GM18502 (cell line): ENCODE results near the gene ILRUN.
"Not testable (repeated sequence)": the region's sequence is repeated elsewhere in the genome, so short reads cannot be mapped to it uniquely, and the experiment has no call there.

ENCODE experiments used
- ATAC-seq: cut with Tn5 transposase; IDR thresholded peaks from one replicate; pipeline ENCODE4 v1.9.1; 2021; ENCODE audit warnings: mild to moderate bottlenecking; ENCODE audit not compliant: unreplicated experiment, poor library complexity

Gene ILRUN

DNA sequence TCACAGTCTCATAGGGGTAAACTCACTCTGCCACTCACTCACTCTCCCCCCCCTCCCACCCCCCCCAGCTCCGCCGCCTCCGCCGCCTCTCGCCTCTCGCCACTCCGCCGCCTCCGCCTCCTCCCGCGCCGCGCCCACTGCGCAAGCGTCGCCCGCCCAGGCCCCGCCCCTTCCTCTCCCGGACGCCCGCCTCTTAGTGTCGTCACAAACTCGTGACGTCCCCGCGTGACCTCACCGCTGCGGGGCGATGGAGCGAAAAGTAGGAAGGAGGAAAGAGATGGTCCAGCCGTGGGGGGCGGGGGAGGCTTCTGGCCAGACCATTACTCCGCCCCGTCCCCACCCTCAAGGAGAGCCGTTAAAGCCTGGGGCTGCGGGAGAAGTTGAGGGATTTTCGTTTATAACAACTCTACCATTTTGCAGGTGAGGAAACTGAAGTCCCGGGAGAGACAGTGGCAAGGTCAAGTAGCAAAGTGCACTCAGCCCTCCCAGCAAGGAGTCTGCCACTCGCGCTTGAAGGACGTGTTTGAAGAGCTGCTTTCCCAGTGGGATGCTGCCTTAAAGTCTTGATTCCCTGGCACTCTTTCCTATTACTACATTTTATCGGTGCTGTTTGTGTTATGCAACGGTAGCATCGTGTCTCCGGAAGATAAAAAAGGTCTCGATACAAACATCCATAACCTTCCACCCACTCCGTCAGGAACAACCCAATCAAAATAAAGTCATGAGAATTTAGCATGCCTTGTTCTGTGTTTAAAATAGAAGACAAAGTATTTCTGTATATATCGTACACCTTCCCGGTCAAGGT lies at the start of gene ILRUN:
Gene ILRUN (minus strand): TSS at position 29 of the 805 bp plus-strand sequence. CDS start 164 bp downstream, outside the sequence.
- peak; percentile 85 for ATAC-seq

DNA sequence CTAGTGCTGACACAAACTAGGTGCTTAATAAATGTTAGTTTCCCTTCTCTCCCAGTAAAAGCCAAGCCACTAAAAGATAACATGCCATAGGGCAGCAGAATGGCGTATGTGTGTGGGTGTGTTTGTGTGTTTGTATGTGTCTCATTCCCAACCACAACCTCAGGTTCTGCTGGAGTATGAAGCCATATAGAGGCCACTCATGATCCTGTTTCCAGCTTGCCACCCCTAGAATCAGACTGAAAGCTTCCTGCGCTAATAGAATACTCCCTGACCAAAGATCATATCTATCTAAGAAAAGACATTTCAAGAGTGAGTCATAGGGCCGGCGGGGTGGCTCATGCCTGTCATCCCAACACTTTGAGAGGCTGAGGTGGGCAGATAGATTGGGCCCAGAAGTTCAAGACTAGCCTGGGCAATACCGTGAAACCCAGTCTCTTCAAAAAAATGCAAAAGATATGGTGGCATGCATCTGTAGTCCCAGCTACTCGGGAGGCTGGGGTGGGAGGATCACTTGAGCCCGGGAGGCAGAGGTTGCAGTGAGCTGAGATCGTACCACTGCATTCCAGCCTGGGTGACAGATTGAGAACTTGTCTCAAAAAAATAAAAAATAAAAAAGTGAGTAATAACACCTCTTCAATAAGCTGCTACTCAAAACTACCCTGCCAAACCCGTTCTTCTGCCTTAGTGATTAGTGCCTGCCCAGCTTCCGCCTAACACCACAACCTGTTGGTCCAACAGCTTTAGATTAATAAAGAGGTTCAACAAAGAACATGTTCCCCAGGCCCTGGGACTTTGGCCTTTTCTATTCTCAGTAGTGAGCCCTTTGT lies 48.9 kb upstream of the ILRUN start:
- no peak for ATAC-seq

DNA sequence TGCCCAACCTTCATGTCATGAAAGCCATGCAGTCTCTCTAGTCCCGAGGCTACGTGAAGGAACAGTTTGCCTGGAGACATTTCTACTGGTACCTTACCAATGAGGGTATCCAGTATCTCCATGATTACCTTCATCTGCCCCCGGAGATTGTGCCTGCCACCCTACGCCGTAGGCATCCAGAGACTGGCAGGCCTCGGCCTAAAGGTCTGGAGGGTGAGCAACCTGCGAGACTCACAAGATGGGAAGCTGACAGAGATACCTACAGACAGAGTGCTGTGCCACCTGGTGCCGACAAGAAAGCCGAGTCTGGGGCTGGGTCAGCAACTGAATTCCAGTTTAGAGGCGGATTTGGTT lies 47.7 kb upstream of the ILRUN start:
- not testable (repeated sequence) for ATAC-seq

DNA sequence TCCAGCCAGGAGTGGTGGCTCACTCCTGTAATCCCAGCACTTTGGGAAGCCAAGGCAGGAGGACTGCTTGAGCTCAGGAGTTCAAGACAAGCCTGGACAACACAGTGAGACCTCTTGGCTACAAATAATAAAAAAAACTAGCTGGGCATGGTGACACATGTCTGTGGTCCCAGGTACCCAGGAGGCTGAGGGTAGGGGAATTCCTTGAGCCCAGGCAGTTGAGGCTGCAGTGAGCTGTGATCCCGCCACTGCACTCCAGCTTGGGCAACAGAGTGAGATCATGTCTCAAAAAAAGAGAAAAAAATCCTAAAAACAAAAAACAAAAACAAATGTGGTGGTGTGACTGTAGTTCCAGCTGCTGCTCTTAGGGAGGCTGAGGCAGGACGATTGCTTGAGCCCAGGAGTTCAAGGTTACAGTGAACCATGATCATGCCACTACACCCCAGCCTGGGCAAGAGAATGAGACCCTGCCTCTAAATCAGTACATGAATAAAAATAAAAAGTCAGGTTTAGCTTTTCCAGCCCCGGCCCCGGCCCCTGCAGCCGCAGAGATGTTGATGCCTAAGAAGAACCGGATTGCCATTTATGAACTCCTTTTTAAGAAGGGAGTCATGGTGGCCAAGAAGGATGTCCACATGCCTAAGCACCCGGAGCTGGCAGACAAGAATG lies 47.2 kb upstream of the ILRUN start:
- no peak for ATAC-seq

DNA sequence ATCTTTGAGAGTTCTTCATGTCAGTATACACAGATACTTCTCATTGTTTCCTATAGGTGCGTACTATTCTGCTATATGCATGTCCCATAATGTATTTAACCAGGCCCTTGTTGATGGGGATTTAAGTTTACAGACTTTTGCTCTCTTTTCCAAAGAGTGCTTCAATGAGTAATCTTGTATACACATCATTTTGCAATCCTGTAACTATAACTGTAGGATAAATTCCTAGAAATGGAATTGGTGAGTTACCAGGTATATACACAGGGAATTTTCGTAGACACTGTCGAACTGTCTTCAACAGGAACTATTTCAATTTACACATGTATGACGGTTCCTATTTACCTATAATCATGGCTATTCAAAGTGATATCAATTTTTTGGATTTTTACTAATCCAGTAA lies 45.5 kb upstream of the ILRUN start:
- no peak for ATAC-seq

DNA sequence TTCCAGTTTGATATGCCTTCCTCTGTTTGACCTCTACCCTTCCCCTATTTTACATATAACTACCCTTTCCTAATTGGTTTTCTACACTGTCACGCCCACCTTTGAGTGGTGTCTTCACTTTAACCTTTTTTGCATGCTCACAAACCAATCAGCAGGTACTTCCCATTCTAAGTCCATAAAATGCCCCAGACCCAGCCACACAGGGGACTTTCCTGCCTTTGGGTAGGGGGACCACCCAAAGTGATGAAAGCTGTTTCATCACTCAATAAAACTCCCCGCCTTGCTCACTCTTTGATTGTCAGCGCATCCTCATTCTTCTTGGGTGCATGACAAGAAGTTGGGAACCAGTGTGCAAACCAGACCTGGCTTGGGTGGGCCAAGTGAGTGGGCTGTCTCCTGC lies 40.3 kb upstream of the ILRUN start:
- no peak for ATAC-seq

DNA sequence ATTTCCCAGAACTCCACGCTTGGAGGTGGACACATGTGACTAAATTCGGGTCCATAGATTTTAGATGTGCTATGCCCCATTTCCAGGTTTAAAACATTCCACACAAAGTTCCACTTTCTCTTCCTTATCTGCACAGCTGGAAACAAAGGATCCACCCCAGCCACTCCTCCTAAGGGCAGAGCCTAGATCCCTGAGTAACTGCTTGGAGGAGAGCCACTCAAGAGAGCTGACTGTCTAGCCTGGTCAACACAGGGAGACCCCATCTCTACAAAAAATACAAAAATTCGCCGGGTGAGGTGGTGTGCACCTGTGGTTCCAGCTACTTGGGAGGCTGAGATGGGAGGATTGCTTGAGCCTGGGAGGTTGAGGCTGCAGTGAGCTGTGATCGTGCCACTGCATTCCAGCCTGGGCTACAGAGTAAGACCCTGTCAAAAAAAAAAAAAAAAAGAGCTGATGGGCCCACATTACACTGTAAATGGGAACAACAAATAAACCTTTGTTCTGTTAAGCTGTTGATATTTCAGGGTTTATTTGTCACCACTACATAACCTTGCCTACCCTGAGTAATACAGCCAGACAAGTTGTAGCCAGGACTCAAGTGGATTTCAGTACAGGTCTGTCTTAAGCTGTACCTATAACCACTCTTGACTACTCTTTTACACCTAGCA lies 35.0 kb upstream of the ILRUN start:
- no peak for ATAC-seq

DNA sequence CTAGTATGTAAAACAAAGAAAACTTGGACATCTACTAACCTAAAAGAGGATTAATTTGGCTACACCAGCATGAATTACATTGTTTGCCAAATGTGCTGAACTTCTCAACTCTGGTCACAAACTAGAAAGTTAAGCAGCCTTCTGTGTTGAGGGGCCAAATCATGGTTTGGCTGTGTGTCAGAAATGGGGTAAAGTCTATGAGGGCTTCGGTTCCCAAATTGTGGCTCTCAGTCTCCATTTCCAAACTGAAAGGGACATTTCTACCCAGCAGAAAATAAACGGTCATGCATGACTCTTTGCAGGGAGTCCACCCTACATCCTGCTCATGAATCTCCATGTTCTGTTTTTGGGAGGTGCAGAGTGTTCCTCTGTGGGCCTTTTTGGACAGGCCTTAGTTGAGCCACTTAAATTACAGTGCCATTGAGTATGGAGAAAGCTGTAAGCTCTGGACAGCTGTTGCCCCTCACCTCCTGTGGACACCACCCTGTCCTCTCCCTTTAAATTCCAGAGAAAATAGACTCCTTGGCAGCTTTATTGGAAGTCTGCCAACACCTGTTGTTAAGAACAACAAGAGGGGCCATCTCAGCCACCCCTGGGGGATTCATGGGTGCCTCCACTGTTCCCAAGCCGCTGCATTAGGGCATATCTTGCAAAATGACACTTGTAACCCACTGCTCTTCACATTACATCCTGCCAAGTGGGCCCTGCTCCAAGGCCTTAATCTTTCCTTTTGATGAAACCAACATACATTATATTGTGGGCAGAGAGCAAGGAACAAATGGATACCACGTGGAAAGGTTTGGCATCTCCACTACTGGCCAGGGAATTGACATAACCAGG lies 33.3 kb upstream of the ILRUN start:
- no peak for ATAC-seq

DNA sequence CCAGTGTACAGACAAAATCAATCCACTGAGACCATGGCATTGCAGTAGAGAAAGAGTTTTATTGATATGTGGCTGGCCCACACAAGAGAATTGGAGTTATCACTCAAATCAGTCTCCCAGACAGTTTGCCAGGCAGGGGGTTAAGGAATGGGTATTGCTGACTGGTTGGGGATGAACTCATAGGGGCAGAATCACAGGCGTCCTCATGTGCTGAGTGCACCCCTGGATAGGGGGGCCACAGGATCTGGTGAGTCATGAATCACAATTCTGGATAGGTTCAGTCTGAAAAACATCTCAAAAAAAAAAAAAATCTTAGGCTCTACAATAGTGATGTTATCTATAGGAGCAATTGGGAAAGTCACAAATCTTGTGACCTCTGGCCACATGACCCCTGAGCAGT lies 29.5 kb upstream of the ILRUN start:
- ATAC-seq = no peak

DNA sequence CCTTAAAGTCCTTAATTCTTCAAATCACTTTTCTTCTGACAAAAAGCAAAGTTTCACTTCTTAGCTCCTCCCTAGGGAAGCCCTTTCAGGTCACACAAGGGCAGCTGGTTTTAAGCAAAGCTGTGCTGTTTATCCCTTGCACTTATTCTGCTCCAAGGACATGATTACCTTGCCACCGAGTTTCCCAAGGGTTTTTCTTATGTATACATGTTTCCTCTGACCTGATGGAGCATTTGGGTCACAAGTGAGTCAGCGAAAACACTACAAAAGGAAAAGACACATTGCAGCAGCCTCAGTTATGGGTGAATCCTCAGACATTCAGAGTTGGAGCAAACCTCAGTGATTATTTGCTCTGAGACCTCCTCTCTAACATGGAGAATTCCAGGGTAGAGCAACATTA lies 26.6 kb upstream of the ILRUN start:
- ATAC-seq = no peak

DNA sequence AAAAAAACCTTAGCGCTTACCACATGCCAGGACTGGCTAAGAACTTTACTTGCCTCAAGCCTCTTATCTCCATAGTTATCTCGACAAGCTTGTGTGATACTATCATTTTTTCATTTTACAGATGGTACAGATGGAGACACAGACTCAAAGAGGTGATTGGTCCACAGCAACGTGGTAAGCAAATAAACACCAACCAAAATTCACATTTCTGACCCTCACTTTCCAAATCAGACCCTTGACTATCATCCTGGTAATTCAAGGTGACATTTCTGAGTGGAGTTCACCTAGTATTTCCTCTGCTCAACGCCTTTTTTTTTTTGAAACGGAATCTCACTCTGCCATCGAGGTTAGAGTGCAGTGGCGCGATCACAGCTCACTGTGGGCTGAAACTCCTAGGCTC lies 25.9 kb upstream of the ILRUN start:
- no peak for ATAC-seq

DNA sequence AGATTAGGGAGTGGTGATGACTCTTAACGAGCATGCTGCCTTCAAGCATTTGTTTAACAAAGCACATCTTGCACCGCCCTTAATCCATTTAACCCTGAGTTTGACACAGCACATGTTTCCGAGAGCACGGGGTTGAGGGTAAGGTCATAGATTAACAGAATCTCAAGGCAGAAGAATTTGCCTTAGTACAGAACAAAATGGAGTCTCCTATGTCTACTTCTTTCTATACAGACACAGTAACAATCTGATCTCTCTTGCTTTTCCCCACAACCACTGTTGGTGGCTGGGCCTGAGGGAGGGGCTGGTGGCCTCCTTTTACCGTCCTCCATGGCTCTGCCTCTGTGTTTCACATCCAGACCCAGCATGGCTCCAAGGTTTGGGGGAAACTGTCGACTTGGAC lies 23.6 kb upstream of the ILRUN start:
- not testable (repeated sequence) for ATAC-seq

DNA sequence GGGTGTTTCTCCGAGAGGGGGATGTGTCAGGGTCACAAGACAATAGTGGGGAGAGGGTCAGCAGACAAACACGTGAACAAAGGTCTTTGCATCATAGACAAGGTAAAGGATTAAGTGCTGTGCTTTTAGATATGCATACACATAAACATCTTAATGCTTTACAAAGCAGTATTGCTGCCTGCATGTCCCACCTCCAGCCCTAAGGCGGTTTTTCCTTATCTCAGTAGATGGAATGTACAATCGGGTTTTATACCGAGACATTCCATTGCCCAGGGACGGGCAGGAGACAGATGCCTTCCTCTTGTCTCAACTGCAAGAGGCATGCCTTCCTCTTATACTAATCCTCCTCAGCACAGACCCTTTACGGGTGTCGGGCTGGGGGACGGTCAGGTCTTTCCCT lies 23.1 kb upstream of the ILRUN start:
- not testable (repeated sequence) for ATAC-seq

DNA sequence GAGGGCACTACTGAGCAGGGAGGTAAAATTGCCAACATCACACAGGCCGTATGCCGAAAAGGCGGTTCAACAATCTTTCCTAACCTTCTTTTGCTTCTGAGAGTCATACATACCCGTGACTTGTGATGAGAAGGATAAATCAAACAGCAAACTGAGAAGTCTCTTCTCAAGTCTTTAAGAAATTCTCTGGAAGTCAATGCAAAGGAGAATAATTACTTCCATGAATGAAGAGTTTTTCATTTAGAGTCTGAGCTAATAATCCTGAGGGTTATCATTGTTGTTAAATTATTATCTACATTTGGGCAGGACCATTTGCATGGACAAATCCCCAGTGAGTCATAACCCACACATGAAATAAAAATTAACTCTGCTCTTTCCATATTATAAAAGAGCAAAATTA lies 22.4 kb upstream of the ILRUN start:
- no peak for ATAC-seq

DNA sequence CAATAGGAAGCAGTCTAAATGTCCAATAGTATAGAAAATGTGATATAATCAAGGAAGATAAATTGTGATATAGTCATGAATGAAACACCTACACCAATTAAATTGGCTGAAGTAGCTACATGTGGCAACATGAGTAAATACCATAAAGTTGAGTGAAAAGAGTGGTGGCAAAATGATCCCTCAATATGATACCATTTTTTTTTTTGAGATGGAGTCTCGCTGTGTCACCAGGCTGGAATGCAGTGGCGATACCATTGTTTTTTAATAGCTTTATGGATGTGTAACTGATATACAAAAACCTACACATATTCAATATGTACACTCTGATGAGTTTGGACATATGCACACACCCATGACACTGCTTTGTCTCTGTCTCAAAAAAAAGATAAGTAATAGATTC lies 20.9 kb upstream of the ILRUN start:
- no peak for ATAC-seq

DNA sequence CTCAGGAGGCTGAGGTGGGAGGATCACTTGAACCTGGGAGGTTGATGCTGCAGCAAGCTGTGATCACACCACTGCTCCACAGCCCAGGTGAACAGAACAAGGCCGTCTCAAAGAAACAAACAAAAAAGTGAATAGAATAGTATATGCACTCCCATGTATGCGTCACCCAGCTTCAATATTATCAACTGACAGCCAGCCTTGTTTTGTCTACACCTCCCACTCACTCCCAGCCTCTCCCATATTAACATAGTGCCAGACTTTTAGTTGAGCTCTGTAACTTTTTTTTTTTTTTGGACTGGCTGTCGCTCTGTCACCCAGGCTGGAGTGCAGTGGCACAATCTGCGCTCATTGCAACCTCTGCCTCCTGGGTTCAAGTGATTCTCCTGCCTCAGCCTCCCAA lies 18.1 kb upstream of the ILRUN start:
- no peak for ATAC-seq

DNA sequence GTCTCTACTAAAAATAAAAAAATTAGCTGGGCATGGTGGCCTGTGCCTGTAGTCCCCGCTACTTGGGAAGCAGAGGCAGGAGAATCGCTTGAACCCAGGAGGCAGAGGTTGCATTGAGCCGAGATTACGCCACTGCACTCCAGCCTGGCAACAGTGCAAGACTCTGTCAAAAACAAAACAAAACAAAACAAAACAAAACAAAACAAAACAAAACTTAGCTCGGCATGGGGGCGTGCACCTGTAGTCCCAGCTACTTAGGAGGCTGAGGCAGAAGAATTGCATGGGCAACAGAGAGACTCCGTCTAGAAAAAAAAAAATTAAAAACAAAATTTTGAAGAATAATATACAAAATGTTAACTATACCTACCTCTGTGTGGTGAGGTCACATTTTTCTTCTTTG lies 16.3 kb upstream of the ILRUN start:
- not testable (repeated sequence) for ATAC-seq

DNA sequence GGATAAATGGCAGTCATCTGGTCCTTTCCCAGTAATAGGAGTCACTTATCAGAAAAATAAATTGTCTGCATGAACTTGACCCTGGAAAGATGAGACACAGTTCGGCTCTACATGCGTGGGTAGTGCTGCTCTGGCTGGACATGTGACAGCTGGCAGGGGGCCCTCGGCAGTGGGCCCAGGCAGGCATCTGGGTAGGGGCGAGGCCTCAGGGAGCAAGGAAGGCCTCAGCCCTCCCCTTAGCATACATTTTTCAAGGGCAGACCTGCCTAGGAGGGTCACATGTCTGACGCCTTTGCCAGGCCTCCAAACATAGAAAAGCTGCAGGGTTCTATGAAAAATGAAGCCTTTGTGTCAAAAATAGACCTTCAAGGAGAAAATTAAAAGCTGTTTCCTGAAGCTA lies 12.8 kb upstream of the ILRUN start:
- ATAC-seq = no peak

DNA sequence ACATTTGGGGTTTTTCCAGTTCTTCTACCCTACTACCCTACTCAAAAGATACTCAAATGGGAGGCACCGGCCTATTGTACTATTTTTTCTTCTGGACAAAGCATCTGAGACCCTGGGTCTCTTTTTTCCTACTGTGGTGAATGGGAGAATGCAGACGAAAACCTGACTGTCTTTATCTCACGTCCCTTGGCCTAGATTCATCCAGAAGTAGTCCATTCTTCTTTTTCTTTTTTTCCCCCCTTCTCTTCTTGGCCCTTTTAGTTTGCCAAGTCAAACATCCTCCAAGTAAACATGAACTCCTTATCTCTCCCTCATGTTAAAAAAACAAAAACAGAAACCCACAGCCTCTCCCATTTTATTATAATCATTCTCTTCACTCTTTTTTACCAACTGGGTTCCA lies 8.7 kb upstream of the ILRUN start:
- no peak for ATAC-seq

DNA sequence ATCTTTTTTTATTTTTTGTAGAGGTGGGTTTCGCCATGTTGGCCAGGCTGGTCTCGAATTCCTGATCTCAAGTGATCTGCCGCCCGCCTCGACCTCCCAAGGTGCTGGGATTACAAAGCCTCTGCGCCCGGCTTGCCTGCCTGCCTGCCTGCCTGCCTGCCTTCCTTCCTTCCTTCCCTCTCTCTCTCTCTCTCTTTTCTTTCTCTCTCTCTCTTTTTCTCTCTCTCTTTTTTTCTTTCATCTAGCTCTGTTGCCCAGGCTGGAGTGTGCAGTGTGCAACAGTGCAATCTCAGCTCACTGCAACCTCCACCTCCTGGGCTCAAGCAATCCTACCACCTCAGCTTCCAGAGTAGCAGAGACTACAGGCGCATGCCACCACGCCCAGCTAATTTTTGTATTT lies 4.6 kb upstream of the ILRUN start:
- no peak for ATAC-seq
